C4-2B (cell line): ENCODE results near the gene SEC31B.

Source experiments
- H3K27ac ChIP-seq: fragments of 450-650 bp; 2 replicates; pipeline ENCODE4 v1.5.1; 2017
- CTCF ChIP-seq: fragments of 450-650 bp; conservative IDR thresholded peaks from 2 replicates; pipeline ENCODE4 v1.5.1; 2017; ENCODE audit warnings: mild to moderate bottlenecking
- ZFX ChIP-seq: fragments of 450-650 bp; IDR thresholded peaks from 2 replicates; pipeline ENCODE4 v1.6.1; 2017

The SEC31B gene

GRCh38 chr10:100518761-100519241 is 860 bp downstream of the SEC31B start:
- TF ChIP-seq ZFX (no peak), CTCF (peak; percentile 68)
- no peak overlapping the region for H3K27ac ChIP-seq

- no peak for TF ChIP-seq ZFX
- TF ChIP-seq CTCF: peak; percentile 12
- H3K27ac ChIP-seq: no peak overlapping the region
Observed at GRCh38 chr10:100516847-100517246, 2.8 kb downstream of the SEC31B start.

- H3K27ac ChIP-seq: no peak overlapping the region
- no peak for TF ChIP-seq ZFX
- TF ChIP-seq CTCF: no peak
Observed at GRCh38 chr10:100515612-100516011, 4.0 kb downstream of the SEC31B start.

GRCh38 chr10:100510533-100511308 is 8.9 kb downstream of the SEC31B start:
- TF ChIP-seq ZFX: no peak
- TF ChIP-seq CTCF: no peak
- peak overlapping the region; percentile 44; the same call in 1 of the 2 replicates for H3K27ac ChIP-seq

GRCh38 chr10:100509241-100509840 is 10.3 kb downstream of the SEC31B start:
- TF ChIP-seq CTCF: no peak
- no peak for TF ChIP-seq ZFX
- H3K27ac ChIP-seq: no peak overlapping the region

GRCh38 chr10:100508691-100509150 is 10.9 kb downstream of the SEC31B start:
- TF ChIP-seq ZFX (no peak), CTCF (peak; percentile 63)
- H3K27ac ChIP-seq: no peak overlapping the region

GRCh38 chr10:100508266-100508665 is 11.4 kb downstream of the SEC31B start:
- no peak overlapping the region for H3K27ac ChIP-seq
- no peak for TF ChIP-seq CTCF
- TF ChIP-seq ZFX: no peak
